HG02840 (cell line): ENCODE results near the gene UTF1.

Experiments used
- ATAC-seq: cut with Tn5 transposase; IDR thresholded peaks from one replicate; pipeline ENCODE4 v1.9.1; 2021; ENCODE audit warnings: mild to moderate bottlenecking, moderate library complexity, moderate number of reproducible peaks; ENCODE audit not compliant: unreplicated experiment, low FRiP score

UTF1 gene, protein sequence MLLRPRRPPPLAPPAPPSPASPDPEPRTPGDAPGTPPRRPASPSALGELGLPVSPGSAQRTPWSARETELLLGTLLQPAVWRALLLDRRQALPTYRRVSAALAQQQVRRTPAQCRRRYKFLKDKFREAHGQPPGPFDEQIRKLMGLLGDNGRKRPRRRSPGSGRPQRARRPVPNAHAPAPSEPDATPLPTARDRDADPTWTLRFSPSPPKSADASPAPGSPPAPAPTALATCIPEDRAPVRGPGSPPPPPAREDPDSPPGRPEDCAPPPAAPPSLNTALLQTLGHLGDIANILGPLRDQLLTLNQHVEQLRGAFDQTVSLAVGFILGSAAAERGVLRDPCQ

DNA sequence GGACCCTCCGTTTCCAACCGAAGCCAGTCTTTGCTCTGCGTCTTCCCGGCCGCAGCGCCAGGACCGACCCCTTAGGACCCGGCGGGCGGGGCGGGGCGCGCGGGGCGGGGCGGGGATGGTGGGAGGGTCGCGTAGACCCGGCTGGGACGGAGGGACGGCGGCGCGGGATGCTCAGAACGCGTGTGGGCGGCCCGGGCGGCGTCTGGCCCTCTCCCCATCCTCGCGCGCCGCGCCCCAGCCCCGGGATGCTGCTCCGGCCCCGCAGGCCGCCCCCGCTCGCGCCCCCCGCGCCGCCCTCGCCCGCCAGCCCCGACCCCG, at the start of gene UTF1:
Gene UTF1, plus strand, starts transcription at position 174 of the 318 bp plus-strand sequence. Its CDS starts 72 bp downstream, at position 246.
- ATAC-seq: no peak

DNA sequence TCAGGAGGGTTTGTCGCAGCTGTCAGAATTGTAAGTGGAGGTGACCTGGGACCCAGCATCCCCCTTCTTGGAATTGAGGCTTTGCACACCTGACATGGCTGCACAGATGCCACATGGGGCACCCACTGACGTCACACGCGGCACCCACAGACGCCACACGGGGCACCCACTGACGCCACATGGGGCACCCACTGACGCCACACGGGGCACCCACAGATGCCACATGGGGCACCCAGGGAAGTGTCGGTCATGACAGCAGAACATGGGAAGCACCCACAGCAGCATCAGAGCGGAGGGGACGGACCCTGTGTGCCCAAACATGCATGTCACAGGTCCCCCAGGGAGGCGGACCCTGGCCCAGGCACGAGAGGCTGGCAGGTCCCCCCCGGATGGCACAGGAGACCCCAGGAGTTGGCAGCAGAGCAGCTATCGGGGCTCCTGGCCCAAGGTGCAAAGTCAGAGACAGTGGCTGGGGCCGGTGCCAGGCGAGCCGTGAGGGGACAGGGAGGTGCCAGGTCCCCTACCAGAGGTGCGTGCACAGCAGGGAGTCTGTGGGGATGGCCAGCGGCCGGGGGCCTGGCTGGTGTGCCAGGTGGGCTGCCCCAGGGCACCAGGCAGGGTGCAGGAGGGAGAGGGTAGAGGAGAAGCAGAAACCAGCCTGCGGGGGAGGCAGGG, 48.9 kb upstream of the UTF1 start:
- ATAC-seq: no peak

DNA sequence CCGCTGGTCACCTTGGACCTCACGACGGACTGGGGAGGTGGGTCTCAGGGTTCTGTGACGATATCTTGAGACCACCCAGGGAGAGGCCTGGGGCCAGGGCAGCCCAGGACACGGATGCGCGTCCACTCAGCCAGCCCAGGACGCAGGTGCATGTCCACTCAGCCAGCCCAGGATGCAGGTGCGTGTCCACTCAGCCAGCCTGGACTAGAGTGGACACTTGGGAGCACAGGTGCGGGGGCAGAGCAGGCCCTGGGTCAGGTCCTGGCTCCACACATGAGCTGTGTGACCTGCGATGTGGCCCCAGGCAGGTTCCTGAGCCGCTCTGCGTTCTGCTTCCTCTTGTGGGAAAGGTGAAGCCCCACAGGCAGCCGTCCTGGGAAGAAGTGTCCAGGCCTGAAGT, 47.8 kb upstream of the UTF1 start:
- ATAC-seq: no peak

DNA sequence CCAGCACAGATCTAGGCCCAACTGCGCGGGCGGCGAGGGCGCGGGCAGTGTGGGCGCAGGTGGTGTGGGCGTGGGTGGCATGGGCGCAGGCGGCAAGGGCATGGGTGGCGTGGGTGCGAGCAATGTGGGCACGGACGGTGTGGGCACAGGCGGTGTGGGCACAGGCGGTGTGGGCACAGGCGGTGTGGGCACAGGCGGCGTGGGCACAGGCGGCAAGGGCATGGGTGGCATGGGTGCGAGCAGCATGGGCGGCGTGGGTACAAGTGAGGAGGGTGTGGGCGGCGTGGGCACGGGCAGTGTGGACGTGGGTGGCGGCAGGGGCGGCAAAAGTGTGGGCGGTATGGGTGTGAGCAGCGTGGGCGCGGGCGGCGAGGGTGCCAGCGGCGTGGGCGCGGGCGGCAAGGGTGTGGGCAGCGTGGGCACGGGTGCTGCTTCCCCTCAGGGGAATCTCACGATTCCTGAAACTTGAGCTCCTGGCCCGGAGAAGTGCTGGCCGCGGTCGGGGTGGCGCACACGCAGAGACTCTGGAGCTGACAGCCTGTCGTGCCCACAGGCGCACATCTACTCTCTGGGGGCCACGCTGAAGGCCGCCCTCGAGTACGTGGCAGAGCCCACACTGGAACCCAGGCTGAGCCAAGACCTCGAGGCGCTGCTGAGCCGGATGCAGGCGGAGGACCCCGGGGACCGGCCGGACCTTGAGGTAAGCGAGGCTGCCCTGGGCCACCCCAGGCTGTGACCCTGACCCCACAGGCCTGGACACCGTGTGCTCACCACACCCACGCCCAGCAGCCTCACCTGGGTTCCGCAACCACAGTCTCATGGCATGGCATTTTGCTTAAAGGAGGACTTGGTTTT, 47.0 kb upstream of the UTF1 start:
- ATAC-seq: no peak

DNA sequence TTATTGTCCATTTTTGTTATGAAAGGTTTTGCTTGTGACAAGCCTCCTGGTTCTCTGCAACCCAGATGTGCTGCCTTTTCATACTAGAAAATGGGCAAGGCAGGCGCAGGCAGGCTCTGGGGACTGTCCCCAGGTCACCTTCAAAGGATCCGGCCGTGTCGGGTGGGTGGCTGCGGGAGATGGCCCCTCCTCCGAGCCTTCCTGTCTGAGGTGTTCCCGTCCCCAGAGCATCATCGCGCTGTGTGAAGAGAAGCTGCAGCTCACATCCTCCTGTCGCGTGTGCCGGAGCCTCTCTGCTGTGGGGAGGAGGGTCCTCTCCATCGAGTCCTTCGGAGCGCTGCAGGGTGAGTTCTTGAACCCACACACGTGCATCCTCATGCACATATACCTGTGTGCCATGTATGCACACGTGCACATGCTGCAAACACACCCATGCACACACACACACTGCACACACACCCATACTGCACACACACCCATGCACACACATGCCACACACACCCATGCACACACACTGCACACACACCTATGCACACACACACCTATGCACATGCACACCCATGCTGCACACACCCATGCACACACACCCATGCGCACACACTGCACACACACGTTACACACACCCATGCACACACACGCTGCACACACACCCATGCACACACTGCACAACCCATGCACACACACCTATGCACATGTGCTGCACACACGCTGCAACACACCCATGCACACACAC, 46.2 kb upstream of the UTF1 start:
- ATAC-seq: no peak

DNA sequence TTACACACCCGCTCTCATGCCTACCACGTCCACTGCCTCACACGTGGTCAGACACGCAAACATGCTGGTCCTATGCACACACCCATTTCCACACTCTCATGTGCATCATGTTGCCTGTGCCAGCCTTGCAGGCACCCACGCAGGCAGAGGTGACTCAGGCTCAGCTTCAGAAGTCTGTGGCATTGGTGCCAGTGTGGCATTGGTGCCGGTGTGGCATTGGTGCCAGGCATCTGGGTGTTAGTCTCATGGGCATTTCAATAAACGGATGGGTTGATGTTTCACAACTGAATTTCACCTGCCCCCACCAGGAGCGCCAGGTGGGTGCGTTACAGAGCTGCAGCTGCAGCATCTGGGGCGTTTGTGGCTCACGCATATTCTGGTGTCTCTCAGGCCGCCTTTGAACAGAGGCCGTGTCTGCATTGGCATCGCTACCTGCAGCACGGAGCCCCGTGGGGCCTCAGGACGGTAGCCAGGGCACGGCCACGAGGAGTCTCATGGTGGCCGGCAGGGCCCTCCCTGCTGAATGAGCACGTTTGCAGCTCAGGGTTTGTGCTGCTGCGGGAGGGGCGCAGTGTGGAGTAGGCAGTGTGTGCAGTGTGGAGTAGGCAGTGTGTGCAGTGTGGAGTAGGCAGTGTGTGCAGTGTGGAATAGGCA, 45.3 kb upstream of the UTF1 start:
- no peak for ATAC-seq

DNA sequence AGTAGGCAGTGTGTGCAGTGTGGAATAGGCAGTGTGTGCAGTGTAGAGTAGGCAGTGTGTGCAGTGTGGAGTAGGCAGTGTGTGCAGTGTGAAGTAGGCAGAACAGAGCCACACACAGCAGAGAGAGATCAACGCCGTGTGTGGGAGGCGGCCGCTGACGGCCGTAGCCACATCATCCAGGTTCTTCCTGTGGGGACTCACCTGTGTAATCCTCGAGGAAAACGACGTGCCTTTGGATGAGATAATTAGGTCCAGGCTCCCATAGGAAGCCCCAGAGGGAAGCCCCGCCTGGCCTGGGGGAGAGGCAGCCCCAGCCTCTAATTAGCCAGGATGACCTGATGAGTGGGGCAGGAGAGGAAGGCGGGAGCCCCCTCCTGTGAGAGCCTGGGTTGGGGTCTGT, 44.6 kb upstream of the UTF1 start:
- no peak for ATAC-seq

DNA sequence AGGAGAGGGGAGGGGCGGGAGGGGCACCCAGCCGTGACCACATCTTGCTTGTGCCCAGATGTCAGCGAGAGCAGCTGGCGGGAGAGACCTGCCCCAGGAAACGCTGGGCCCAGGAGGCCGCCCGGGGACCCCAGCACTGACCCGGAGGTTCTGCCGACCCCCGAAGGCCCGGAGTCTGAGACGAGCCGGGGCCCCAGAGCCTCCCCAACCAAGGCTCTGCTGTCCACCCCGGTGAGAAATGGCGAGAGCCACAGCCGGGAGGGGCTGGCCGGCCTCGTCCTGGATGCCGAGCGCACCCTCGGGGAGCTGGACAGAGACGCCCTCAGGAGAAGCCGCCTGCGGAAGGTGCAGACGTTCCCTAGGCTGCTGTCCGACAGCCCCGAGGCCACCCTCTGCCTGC, 44.1 kb upstream of the UTF1 start:
- no peak for ATAC-seq

DNA sequence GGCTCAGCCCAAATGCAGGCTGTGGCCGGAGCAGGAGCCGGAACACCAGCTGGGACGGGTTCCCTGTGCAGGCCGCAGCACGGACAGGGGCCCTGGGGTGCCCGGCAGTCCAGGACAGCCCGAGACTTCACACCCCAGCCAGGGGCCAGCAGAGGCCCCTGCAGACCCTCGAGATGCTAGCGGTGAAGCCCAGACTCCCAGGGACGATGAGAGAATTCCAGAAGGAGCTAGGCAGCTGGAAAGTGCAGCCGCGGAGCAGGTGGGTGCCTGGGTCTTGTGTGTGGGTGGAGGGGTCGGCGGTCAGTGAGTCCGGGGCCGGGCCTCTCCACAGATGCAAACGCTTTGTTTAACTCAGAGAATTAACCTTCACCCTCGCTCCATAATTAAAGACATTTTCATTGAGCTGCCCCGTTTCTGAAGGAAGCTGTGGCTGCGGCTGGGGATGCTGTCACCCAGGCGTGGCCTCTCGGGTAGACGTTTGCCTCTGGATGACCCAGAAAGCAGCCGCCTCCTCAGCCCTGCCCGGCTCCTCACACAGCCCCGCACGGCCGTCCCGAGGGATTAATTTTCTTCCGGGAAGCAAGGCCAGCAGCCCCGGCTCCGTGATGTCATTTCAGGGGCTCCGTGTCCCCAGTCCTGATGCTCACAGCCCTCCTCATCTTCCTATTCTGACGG, 43.5 kb upstream of the UTF1 start:
- no peak for ATAC-seq

DNA sequence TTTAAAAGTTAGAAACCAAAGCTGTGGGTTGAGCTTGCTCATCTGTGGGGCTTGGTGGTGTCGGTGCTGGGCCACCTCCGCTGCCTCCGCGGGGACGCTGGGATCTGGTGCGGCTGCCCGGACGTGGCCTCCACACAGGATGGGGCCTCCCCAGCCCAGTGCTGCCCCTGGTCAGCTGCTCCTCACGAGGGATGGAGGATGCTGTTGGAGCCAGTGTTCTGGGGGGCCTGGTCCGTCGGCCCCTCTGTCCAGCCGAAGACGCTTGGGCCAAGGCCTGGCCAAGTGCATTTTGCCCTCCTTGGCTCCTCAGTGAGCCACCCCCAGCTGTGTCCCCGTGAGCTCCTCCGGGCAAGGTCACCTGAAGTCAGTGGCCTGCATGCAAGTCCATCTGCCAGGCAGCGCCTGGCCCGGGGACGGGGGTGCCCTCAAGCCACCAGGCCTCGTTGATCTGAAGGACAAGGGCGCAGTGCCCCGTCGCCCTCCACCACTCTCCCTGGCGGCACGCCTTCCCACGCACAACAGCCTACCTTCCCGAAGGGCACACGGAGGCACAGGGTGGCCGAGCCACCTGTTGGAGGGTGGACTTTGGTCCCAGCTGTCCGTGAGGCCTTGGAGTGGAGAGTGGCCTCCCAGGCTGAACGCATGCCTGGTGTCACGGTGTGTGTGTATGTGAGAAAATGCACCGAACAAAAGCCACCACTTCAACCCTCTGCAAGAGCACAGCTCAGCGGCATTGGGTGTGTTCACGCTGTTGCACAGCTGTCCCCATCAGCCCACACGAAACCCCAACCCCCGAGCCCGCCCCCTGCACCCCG, 42.7 kb upstream of the UTF1 start:
- ATAC-seq: no peak

DNA sequence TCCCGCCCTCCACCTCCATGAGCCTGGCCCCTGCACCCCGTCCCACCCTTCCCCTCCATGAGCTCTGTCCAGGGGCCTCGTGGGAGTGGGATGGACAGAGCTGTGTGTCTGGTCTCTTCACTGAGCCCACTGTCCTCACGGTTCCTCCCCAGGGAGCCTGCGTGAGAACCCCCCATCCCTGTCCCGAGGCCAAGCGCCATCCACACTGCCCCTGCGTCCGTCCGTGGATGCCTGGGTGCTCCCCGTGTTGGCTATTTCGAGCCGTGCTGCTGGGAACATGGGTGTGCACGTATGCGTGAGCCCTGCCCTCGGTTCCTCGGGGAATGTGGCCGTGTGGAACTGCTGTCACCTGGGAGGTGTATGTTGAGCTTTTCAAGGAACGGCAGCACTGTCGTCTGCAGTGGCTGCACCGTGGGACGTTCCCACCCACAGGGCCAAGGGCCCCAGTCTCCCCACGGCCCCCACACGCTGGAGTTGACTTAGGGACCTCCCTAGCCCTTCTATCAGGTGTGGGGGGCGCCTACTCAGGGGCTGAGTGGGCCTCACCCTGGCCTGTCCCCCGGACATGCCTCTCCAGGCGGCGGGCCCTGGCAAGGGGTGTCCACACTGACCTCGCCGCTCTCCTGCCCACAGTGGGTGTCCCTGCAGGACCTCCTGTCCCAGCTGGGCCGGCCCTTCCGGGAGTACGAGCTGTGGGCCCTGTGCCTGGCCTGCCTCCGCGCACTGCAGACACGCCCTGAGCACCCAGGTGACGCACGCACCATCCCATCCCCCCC, 41.9 kb upstream of the UTF1 start:
- ATAC-seq: no peak

DNA sequence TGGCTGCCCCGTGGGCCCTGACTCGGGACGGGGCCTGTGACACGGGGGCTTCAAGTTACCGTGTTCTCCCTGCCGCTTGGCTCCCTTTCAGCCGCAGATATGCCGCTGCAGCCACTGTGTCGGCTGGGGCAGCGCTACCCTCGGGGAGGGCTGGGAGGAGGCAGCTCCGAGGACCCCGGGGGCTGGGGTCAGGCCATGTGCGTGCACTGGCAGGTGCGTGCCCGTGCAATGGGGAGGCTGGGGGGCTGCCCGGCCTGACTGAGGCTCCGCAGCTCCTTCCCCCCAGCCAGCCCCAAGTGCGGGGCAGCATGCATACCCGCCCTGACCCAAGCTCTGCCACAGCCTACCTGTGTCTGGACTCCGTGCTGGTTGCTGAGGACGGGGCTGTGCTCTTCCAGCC, 40.8 kb upstream of the UTF1 start:
- no peak for ATAC-seq

DNA sequence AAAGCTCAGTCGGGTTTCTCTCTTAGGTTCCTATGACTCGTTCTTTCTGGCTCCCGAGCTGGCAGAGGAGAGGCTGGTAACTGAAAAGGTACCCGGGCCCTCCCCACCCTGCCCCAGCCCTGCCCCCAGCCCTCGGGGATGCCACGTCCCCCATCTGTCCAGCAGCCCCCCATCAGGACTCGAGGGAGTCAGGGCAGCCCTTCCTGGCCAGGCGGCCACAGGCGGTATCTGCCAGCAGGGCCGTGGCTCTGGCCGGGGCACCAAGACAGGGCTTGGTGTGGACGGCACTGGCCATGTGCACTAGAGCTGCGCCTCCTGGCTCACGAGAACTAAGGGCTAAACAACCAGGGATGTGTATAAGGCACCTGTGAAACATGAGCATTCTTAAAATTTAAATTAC, 40.3 kb upstream of the UTF1 start:
- no peak for ATAC-seq

DNA sequence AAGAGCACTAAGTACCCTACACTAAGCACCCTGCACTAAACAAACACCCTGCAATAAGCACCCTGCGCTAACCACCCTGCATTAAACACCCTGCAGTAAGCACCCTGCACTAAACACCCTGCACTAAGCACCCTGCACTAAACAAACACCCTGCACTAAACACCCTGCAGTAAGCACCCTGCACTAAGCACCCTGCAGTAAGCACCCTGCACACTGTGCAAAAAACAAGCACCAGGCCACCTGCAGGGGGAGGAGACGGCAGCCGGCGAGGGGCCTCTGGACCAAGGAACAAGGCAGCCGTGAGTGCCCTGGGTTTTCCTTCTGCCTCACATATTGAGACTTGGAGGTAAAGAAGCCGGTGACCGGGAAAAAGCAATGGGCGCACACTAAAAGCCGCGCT, 39.8 kb upstream of the UTF1 start:
- no peak for ATAC-seq

DNA sequence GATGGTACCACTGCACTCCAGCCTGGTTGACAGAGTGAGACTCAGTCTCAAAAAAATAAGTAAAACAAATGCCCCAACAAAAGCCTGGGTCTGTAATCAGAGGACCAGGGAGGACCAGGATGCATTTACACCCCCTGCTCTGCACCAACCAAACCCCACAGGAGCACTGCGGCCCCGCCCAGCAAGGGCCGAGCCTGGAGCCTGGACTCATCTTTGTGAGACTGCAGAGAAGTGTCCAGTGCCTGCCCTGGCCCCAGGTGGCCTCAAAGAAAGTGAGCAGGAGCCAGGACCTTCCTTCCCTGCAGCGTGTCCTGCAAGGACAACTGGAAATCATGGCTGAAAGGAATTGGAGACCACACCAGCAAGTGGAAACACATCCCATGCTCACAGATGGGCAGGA, 38.4 kb upstream of the UTF1 start:
- ATAC-seq: no peak

DNA sequence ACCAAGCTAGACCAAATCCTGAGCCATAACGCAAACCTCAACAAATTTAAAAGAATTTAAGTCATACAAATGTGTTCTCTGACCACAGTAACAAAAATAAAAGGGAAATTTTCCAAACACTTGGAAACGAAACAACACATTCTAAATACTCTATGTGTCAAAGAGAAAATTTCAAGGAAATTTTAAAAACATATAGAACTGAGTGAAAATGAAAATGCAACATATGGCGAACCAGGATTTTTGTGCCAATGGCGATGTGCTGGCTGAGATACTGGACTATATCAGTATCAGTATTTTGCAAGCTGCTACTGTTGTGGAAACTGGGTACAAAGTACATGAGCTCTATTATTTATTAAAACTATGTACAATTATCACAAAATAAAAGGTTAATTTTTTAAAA, 35.9 kb upstream of the UTF1 start:
- ATAC-seq: no peak

DNA sequence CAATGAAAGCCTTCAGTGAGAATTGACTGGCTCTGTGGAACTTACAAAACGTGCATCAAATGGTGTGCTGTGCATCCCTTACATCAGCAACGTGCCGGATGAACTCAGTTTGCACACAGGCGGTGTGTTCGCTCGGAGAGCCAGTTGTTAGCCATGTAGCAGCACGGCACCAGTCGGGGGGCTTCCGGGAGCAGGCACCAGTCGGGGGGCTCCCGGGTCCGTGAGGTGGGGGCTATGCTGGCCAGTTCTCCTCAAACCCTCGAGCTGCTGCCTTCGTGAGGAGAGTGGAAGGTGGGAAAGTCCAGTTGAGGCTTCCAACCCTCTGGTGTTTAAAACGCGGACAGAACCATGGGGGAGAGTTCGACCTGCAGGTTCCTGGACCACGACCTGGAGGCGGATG, 34.9 kb upstream of the UTF1 start:
- ATAC-seq: no peak

DNA sequence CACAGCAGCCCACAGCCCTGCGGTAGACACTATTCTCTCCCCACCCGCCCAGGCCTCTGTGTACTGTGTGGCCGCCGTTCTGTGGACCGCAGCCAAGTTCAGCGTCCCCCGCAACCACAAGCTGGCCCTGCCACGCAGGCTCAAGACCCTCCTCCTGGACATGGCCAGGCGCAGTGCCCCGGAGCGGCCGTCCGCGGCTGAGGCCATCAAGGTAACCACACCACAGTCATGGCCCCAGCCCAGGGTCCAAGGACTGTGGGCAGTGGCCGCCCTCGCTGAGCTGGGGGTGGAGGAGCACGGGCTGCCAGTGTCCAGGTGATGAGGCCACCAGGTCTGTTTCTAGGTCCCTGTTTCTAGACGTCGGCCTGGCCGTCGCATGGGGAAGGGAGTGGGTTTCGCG, 34.4 kb upstream of the UTF1 start:
- ATAC-seq: no peak
